A549 (cell line): ENCODE data around the gene STIM2. TPM values are rescaled to one million over a fixed set of nuclear protein-coding genes. Genes with fewer than 3 reads are reported as not detected.

ENCODE experiments used
- ATAC-seq, 2 experiments: fragments of 200-7000 bp in 1 of 2; fragments of >200 bp in 1 of 2; cut with Nextera tagmentation in 1 of 2; cut with Tn5 transposase in 1 of 2; 3 replicates each; pipeline versions ENCODE4 v1.8.0 to v1.9.1; 2018 to 2020; ENCODE audit warnings: mild to moderate bottlenecking in 1 of 2, moderate library complexity in 1 of 2
- CTCF ChIA-PET: fragments of 300-600 bp; sonication (Branson Sonifier 250); formaldehyde crosslinking; extraction: SDS; loops from one replicate; lab custom pipeline; 2021; ENCODE audit warnings: antibody characterized with exemption, inconsistent platforms; lab: Yijun Ruan, JAX
- POLR2A ChIA-PET: fragments of 350-600 bp; formaldehyde crosslinking; extraction: SDS; loops from one replicate; lab custom pipeline; 2021; ENCODE audit warnings: antibody characterized with exemption, inconsistent platforms; lab: Yijun Ruan, JAX
- DNase-seq, 2 experiments: peaks; one replicate each; pipeline versions ENCODE4 v3.0.0 to v3.0.0-alpha.2; 2011 to 2016; ENCODE audit warnings: low read depth in 1 of 2, low spot score in 1 of 2
- FAIRE-seq: peaks from 2 replicates; lab custom pipeline; 2011; peaks lifted over from hg19 to GRCh38; lab: Jason Lieb, UNC
- H3K27ac ChIP-seq, 2 experiments: fragments of >200 bp; sonication (Bioruptor Twin); formaldehyde crosslinking; 3 replicates each; pipeline ENCODE4 v1.5.1; 2016 to 2017
- H3K4me1 ChIP-seq: fragments of >200 bp; sonication (Bioruptor Twin); formaldehyde crosslinking; 3 replicates; pipeline ENCODE4 v1.6.1; 2016
- H3K4me2 ChIP-seq: fragments of >200 bp; sonication (Bioruptor Twin); formaldehyde crosslinking; 3 replicates; pipeline ENCODE4 v1.6.1; 2016
- H3K4me3 ChIP-seq: fragments of >200 bp; sonication (Bioruptor Twin); formaldehyde crosslinking; 3 replicates; pipeline ENCODE4 v1.5.1; 2016
- H3K9me3 ChIP-seq: fragments of >200 bp; sonication (Bioruptor Twin); formaldehyde crosslinking; 3 replicates; pipeline ENCODE4 v1.6.1; 2016
- CBX2 ChIP-seq: fragments of 200-600 bp; sonication (generic); IDR thresholded peaks from 2 replicates; pipeline ENCODE4 v1.6.1; 2016; ENCODE audit warnings: low read depth, mild to moderate bottlenecking, borderline replicate concordance
- CEBPB ChIP-seq, 2 experiments: fragments of >200 bp in 1 of 2; sonication (Bioruptor Twin) in 1 of 2; formaldehyde crosslinking in 1 of 2; IDR thresholded peaks; 2 replicates each; pipeline ENCODE4 v1.6.1; 2012 to 2016
- EHF ChIP-seq: fragments of 250-450 bp; sonication (Bioruptor Pico); IDR thresholded peaks from 2 replicates; pipeline ENCODE4 v1.5.0; 2020; ENCODE audit warnings: mild to moderate bottlenecking
- EP300 ChIP-seq, 2 experiments: fragments of >200 bp; sonication (Bioruptor Twin); formaldehyde crosslinking; IDR thresholded peaks; 2 replicates in 1 of 2; 3 replicates in 1 of 2; pipeline ENCODE4 v1.6.1; 2016 to 2017
- FOSB ChIP-seq: fragments of 250-450 bp; sonication (Bioruptor Pico); IDR thresholded peaks from 2 replicates; pipeline ENCODE4 v1.5.0; 2020; ENCODE audit warnings: mild to moderate bottlenecking, moderate library complexity
- FOSL2 ChIP-seq, 2 experiments: fragments of 450-650 bp in 1 of 2; fragments of >200 bp in 1 of 2; sonication (Bioruptor Twin) in 1 of 2; formaldehyde crosslinking; IDR thresholded peaks; 2 replicates each; pipeline versions ENCODE4 v1.5.0 to v1.6.1; 2016 to 2020; ENCODE audit warnings: mild to moderate bottlenecking in 1 of 2, moderate library complexity in 1 of 2
- FOXS1 ChIP-seq: fragments of 250-450 bp; sonication (Bioruptor Pico); IDR thresholded peaks from 2 replicates; pipeline ENCODE4 v1.5.0; 2020; ENCODE audit warnings: mild to moderate bottlenecking, moderate library complexity
- HES2 ChIP-seq: fragments of >200 bp; sonication (Bioruptor Twin); formaldehyde crosslinking; IDR thresholded peaks from 2 replicates; pipeline ENCODE4 v1.6.1; 2016
- HMGXB4 ChIP-seq: fragments of 250-450 bp; sonication (Bioruptor Pico); IDR thresholded peaks from 2 replicates; pipeline ENCODE4 v1.5.0; 2021; ENCODE audit warnings: mild to moderate bottlenecking, moderate library complexity, borderline replicate concordance
- HOXB13 ChIP-seq: fragments of 250-450 bp; sonication (Bioruptor Pico); IDR thresholded peaks from 2 replicates; pipeline ENCODE4 v1.5.0; 2020; ENCODE audit warnings: low read depth, mild to moderate bottlenecking, moderate library complexity
- KDM1A ChIP-seq: fragments of 200-600 bp; sonication (generic); IDR thresholded peaks from 2 replicates; pipeline ENCODE4 v1.6.1; 2016; ENCODE audit warnings: low read depth, mild to moderate bottlenecking
- MAFK ChIP-seq: fragments of 450-650 bp; IDR thresholded peaks from 2 replicates; pipeline ENCODE4 v1.6.1; 2014; ENCODE audit not compliant: partially characterized antibody
- MAX ChIP-seq: IDR thresholded peaks from 2 replicates; pipeline ENCODE4 v1.6.1; 2012
- NFE2L2 ChIP-seq: fragments of 150-350 bp; conservative IDR thresholded peaks from 2 replicates; pipeline ENCODE4 v1.6.1; 2014; ENCODE audit warnings: low read length
- PHF8 ChIP-seq: fragments of 200-600 bp; sonication (generic); IDR thresholded peaks from 2 replicates; pipeline ENCODE4 v1.6.1; 2016; ENCODE audit warnings: low read depth, mild to moderate bottlenecking, antibody characterized with exemption, moderate library complexity, borderline replicate concordance
- POLR2AphosphoS2 ChIP-seq: conservative IDR thresholded peaks from 2 replicates; pipeline ENCODE4 v1.6.1; 2012; ENCODE audit warnings: low read length, improper control_type of control experiment, inconsistent platforms
- RAD21 ChIP-seq, 2 experiments: fragments of >200 bp in 1 of 2; sonication (Bioruptor Twin) in 1 of 2; formaldehyde crosslinking in 1 of 2; IDR thresholded peaks in 1 of 2; conservative IDR thresholded peaks in 1 of 2; 2 replicates in 1 of 2; 3 replicates in 1 of 2; pipeline ENCODE4 v1.6.1; 2012 to 2018; ENCODE audit warnings: inconsistent platforms in 1 of 2
- RCOR1 ChIP-seq: fragments of 150-350 bp; IDR thresholded peaks from 2 replicates; pipeline ENCODE4 v1.6.1; 2014; ENCODE audit warnings: antibody characterized with exemption, low read length, low read depth
- RNF2 ChIP-seq: fragments of 200-600 bp; sonication (generic); IDR thresholded peaks from 2 replicates; pipeline ENCODE4 v1.6.1; 2016; ENCODE audit warnings: low read depth, mild to moderate bottlenecking, antibody characterized with exemption, moderate library complexity, borderline replicate concordance
- USF2 ChIP-seq: fragments of 450-650 bp; IDR thresholded peaks from 2 replicates; pipeline ENCODE4 v1.6.1; 2014; ENCODE audit warnings: antibody characterized with exemption
- ZFP36 ChIP-seq: fragments of 450-650 bp; IDR thresholded peaks from 2 replicates; pipeline ENCODE4 v1.6.1; 2014; ENCODE audit warnings: borderline replicate concordance; ENCODE audit not compliant: partially characterized antibody
- ZSCAN20 ChIP-seq: fragments of 250-450 bp; sonication (Bioruptor Pico); IDR thresholded peaks from 2 replicates; pipeline ENCODE4 v1.8.0; 2022; ENCODE audit warnings: mild to moderate bottlenecking, moderate library complexity
- WGBS: methylation state at CpG from one replicate; pipeline ENCODE4 v1.1.6; 2017; ENCODE audit errors: missing lambda C conversion rate; 5-methylcytosine and 5-hydroxymethylcytosine counted together
- polyA plus RNA-seq, 4 experiments: library from polyadenylated mRNA; depleted of rRNA in 3 of 4; stranded (reverse); fragments of >200 nt; fragmentation: RNase III in 1 of 4; extraction: RNeasy Plus Mini Kit Qiagen cat#74134 plus additional on column Dnase treatment in 1 of 4; gene quantifications; 2 replicates in 3 of 4; 3 replicates in 1 of 4; pipeline ENCODE4 v1.2.3, GENCODE V29; 2011 to 2017
- TF ChIP-seq, protein P1 (sequence below): fragments of 150-350 bp; IDR thresholded peaks from 2 replicates; pipeline ENCODE4 v1.6.1; 2014; ENCODE audit warnings: low read depth, mild to moderate bottlenecking, low read length

Gene STIM2
- polyA plus RNA-seq, 2 of the 4 experiments (the other 2 are of a cell fraction): 13.6 to 20.6 TPM

DNA sequence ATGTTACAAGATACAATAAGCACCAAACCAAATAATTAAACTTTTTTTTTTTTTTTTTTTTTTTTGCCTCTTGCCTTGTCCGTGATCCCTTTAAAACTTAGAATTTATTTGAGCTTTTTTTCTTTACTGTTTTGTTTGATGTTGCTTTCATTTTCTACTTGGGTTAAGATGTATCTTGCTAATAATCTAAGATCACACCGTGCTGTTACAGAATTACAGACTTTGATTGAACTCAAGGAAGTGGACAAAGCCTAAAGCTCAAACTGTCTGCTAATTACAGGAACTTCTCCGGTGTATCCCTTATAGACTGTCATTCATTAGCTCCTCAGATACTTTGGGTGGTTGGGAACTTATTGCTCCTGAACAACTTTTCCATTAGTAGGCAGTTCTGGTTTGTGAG lies 26.5 kb downstream of the STIM2 start:
- DNase-seq (no peak), ATAC-seq (no peak), FAIRE-seq (no peak)
- Histone ChIP-seq H3K4me2 (no peak overlapping the region), H3K4me1 (no peaks in the 10 kb centered on the region), H3K27ac (no peak overlapping the region), H3K9me3 (no peaks in the 10 kb centered on the region), H3K4me3 (no peak overlapping the region)
- TF ChIP-seq ZSCAN20 (CRISPR knock-in tag) (no peak), CEBPB (IDR thresholded peaks at IDR 0.05) (no peak), RNF2 (no peak), ZFP36 (no peak), EHF (CRISPR knock-in tag) (no peak), CBX2 (no peak), USF2 (no peak)
- ChIA-PET CTCF (interaction anchor here (0.8 kb wide), 1 partner anchor 14 kb away, joined by 4 read pairs; no protein-coding TSS in a partner anchor), POLR2A (no interaction called here)
- WGBS: 68% methylated on average over 3 of the region's 3 CpGs

DNA sequence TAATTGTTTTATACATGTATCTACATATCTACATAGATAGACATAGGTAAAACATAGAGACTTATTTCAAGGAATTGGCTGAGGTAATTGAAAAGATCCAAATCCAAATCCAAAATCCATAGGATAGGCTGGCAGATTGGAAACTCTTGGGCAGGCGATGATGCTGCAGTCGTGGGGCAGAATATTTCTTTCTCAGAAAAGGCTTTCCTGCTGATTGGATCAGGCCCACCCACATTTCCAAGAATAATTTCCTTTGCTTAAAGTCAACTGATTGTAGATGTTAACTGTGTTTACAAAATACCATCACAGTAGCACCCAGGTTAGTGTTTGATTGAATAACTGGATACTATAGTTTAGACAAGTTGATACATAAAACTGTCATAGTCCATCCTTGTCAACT lies 27.2 kb downstream of the STIM2 start:
- ATAC-seq: no peak
- no peak for DNase-seq
- FAIRE-seq: no peak
- CTCF ChIA-PET: no interaction called here
- POLR2A ChIA-PET: no interaction called here
- no peaks in the 10 kb centered on the region for H3K4me1 ChIP-seq
- H3K27ac ChIP-seq: no peak overlapping the region
- WGBS: 82% methylated on average over 2 of the region's 2 CpGs
- H3K4me2 ChIP-seq: no peak overlapping the region
- TF ChIP-seq EP300 (IDR thresholded peaks at IDR 0.05) (no peak), KDM1A (no peak), NFE2L2 (no peak), POLR2AphosphoS2 (no peak), PHF8 (no peak), FOXS1 (no peak), FOSB (CRISPR knock-in tag) (no peak), HES2 (no peak), FOSL2 (IDR thresholded peaks at IDR 0.05) (no peak), FOSL2 (CRISPR knock-in tag; IDR thresholded peaks at IDR 0.05) (no peak), MAX (no peak), USF2 (no peak)
- no peaks in the 10 kb centered on the region for H3K9me3 ChIP-seq
- no peak overlapping the region for H3K4me3 ChIP-seq

DNA sequence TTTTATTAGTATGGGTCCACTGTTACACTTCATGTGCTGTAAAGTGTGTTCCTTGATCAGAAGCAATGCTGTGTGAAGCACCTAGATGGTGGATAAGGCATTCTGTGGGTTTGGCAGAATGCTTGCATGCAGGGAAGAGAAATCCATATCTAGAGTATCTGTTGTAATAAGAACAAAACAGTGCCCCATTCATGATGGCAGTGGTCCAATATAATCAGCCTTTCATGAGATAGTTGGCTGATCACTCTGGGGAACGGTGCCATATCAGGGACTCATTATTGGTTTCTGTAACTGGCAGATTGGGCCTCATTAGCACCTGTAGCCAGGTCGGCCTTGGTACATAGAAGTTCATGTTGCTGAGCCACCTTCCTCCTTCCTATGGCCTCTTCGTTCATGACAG lies 28.7 kb downstream of the STIM2 start:
- ChIA-PET CTCF (no interaction called here), POLR2A (no interaction called here)
- no peak overlapping the region for H3K4me3 ChIP-seq
- no peak for ATAC-seq
- WGBS: 84% methylated on average over 3 of the region's 3 CpGs
- no peak overlapping the region for H3K27ac ChIP-seq
- H3K4me1 ChIP-seq: no peaks in the 10 kb centered on the region
- no peaks in the 10 kb centered on the region for H3K9me3 ChIP-seq
- H3K4me2 ChIP-seq: no peak overlapping the region
- no peak for TF ChIP-seq RAD21 (conservative IDR thresholded peaks at IDR 0.05 in 1 of 2, IDR thresholded peaks at IDR 0.05 in 1 of 2)
- no peak for TF ChIP-seq RCOR1
- no peak for TF ChIP-seq MAFK
- TF ChIP-seq PHF8: no peak
- TF ChIP-seq HOXB13 (CRISPR knock-in tag): no peak
- TF ChIP-seq CBX2: no peak
- no peak for TF ChIP-seq NFE2L2
- no peak for TF ChIP-seq HMGXB4 (CRISPR knock-in tag)
- TF ChIP-seq, protein P1, sequence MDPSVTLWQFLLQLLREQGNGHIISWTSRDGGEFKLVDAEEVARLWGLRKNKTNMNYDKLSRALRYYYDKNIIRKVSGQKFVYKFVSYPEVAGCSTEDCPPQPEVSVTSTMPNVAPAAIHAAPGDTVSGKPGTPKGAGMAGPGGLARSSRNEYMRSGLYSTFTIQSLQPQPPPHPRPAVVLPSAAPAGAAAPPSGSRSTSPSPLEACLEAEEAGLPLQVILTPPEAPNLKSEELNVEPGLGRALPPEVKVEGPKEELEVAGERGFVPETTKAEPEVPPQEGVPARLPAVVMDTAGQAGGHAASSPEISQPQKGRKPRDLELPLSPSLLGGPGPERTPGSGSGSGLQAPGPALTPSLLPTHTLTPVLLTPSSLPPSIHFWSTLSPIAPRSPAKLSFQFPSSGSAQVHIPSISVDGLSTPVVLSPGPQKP: no peak
- DNase-seq: no peak
- no peak for FAIRE-seq
